ENCODE data around the gene TMEM82.

TMEM82 gene

GRCh38 chr1:15700508-15700907 lies 41.8 kb upstream of the TMEM82 start:
- no peak for TF ChIP-seq USF1 (IDR thresholded peaks at IDR 0.05)
- TF ChIP-seq TAF1 (IDR thresholded peaks at IDR 0.05; ENCODE audit: low read depth) = no peak
- TF ChIP-seq YY1 (IDR thresholded peaks at IDR 0.05; ENCODE audit: low read depth) = no peak
- TF ChIP-seq TEAD4 (IDR thresholded peaks at IDR 0.05) = no peak
- TF ChIP-seq, protein P1, sequence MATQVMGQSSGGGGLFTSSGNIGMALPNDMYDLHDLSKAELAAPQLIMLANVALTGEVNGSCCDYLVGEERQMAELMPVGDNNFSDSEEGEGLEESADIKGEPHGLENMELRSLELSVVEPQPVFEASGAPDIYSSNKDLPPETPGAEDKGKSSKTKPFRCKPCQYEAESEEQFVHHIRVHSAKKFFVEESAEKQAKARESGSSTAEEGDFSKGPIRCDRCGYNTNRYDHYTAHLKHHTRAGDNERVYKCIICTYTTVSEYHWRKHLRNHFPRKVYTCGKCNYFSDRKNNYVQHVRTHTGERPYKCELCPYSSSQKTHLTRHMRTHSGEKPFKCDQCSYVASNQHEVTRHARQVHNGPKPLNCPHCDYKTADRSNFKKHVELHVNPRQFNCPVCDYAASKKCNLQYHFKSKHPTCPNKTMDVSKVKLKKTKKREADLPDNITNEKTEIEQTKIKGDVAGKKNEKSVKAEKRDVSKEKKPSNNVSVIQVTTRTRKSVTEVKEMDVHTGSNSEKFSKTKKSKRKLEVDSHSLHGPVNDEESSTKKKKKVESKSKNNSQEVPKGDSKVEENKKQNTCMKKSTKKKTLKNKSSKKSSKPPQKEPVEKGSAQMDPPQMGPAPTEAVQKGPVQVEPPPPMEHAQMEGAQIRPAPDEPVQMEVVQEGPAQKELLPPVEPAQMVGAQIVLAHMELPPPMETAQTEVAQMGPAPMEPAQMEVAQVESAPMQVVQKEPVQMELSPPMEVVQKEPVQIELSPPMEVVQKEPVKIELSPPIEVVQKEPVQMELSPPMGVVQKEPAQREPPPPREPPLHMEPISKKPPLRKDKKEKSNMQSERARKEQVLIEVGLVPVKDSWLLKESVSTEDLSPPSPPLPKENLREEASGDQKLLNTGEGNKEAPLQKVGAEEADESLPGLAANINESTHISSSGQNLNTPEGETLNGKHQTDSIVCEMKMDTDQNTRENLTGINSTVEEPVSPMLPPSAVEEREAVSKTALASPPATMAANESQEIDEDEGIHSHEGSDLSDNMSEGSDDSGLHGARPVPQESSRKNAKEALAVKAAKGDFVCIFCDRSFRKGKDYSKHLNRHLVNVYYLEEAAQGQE (IDR thresholded peaks at IDR 0.05; ENCODE audit: low read depth) = no peak
- TF ChIP-seq MAX (IDR thresholded peaks at IDR 0.05) = no peak
- no peak for TF ChIP-seq RAD21 (IDR thresholded peaks at IDR 0.05; ENCODE audit: low read depth)
- no peak for TF ChIP-seq TCF12 (IDR thresholded peaks at IDR 0.05; ENCODE audit: low read depth)
- no peak for TF ChIP-seq EGR1 (IDR thresholded peaks at IDR 0.05)
- no peak for TF ChIP-seq CREB1 (IDR thresholded peaks at IDR 0.05; ENCODE audit: low read depth)
- TF ChIP-seq CEBPB (IDR thresholded peaks at IDR 0.05) = no peak
- no peak for TF ChIP-seq NFIC (IDR thresholded peaks at IDR 0.05)

DNA sequence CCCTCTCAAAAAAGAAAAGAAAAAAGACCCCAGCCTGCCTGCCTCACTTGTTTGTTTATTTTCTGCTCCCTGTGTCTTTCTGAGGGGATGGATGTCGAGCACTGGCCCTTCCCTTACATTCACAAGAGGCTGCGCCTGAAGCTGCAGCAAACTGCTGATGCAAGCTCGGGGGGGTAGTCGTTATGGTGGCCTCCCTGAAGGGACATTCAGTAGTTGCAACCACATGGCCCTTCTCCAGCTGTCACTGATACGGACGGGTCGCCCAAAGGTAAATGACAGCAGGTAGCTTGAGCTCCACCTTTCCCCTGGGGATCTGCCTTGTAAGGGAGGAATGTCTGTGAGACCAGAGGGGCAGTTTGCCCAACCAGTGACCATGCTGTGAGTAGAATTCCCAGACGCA lies 40.5 kb upstream of the TMEM82 start:
- no peak for TF ChIP-seq RAD21 (IDR thresholded peaks at IDR 0.05; ENCODE audit: low read depth)
- TF ChIP-seq EGR1 (IDR thresholded peaks at IDR 0.05) = no peak
- TF ChIP-seq NFIC (IDR thresholded peaks at IDR 0.05) = no peak
- no peak for TF ChIP-seq TEAD4 (IDR thresholded peaks at IDR 0.05)
- no peak for TF ChIP-seq MAX (IDR thresholded peaks at IDR 0.05)
- no peak for TF ChIP-seq CREB1 (IDR thresholded peaks at IDR 0.05; ENCODE audit: low read depth)
- TF ChIP-seq USF1 (IDR thresholded peaks at IDR 0.05) = no peak
- TF ChIP-seq CEBPB (IDR thresholded peaks at IDR 0.05) = no peak
- TF ChIP-seq FOXM1 (IDR thresholded peaks at IDR 0.05; ENCODE audit: borderline replicate concordance, low read depth) = no peak
- no peak for TF ChIP-seq EP300 (IDR thresholded peaks at IDR 0.05; ENCODE audit: borderline replicate concordance)
- TF ChIP-seq TAF1 (IDR thresholded peaks at IDR 0.05; ENCODE audit: low read depth) = no peak
- no peak for TF ChIP-seq ZBTB7A (IDR thresholded peaks at IDR 0.05; ENCODE audit: low read depth)
- no peak for TF ChIP-seq TCF12 (IDR thresholded peaks at IDR 0.05; ENCODE audit: low read depth)
- TF ChIP-seq, protein P1 (IDR thresholded peaks at IDR 0.05; ENCODE audit: low read depth) = no peak

DNA sequence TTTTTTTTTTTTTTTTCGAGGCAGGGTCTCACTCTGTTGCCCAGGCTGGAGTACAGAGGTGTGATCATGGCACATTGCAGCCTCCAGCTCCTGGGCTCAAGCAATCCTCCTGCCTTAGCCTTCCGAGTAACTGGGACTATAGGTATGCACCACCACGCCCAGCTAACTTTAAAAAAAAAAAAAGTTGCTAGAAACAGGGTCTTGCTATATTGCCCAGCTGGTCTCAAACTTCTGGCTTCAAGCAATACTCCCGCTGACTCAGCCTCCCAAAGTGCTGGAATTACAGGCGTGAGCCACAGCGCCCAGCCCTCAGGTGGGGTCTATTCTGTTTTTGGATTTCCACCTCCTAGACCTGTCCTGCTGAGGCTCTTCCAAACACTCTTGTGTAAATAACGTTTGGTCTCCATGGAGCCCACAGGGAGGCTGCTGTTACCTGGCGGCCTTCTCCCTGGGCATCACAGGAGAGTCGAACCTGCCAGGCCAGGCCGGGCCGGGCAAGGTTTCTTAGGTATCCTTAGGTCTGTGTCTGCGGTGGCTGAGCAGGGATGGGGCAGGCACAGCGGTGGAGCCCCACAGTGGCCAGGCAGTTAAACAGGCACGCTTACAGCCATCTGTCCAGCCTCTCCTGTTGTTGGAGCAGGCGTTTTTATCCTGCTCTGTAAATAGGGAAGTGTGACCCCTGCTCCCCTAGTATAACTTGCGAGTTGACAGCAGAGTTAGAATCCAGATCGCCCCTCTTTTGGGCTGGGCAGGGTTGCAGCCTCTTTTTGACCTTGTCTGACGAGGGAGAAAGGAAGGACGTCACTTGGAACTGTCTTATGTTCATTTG lies 39.4 kb upstream of the TMEM82 start:
- peak; percentile 25; the same call in 1 of the 2 replicates for TF ChIP-seq RAD21 (IDR thresholded peaks at IDR 0.05; ENCODE audit: low read depth)
- no peak for TF ChIP-seq ZBTB7A (IDR thresholded peaks at IDR 0.05; ENCODE audit: low read depth)

DNA sequence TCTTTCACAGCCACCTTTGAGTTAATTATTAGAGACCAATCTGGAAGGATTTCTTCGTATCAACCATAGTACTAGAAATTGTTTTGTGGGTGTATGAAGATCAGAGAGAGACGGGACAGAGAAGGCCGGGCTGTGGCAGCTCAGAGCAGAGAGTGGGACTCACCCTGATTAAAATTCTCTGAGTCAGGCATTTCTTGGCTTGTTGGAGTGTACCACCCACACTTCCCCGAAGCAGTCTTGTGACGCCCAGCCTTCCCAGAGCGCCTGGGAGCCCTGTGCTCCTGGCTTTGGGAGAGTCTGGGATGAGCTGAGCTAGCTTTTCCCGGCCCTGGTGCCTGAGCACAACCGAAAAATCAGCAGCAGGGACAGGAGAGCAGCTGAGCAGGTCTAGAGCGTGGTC lies 38.7 kb upstream of the TMEM82 start:
- TF ChIP-seq EGR1 (IDR thresholded peaks at IDR 0.05) (no peak), TAF1 (IDR thresholded peaks at IDR 0.05; ENCODE audit: low read depth) (no peak), TEAD4 (IDR thresholded peaks at IDR 0.05) (no peak), CEBPB (IDR thresholded peaks at IDR 0.05) (no peak), YY1 (IDR thresholded peaks at IDR 0.05; ENCODE audit: low read depth) (no peak), MAX (IDR thresholded peaks at IDR 0.05) (no peak), USF1 (IDR thresholded peaks at IDR 0.05) (no peak), TCF12 (IDR thresholded peaks at IDR 0.05; ENCODE audit: low read depth) (no peak), NFIC (IDR thresholded peaks at IDR 0.05) (no peak), CREB1 (IDR thresholded peaks at IDR 0.05; ENCODE audit: low read depth) (no peak), ZBTB7A (IDR thresholded peaks at IDR 0.05; ENCODE audit: low read depth) (no peak), EP300 (IDR thresholded peaks at IDR 0.05; ENCODE audit: borderline replicate concordance) (no peak), RAD21 (IDR thresholded peaks at IDR 0.05; ENCODE audit: low read depth) (no peak), FOXM1 (IDR thresholded peaks at IDR 0.05; ENCODE audit: borderline replicate concordance, low read depth) (no peak)
- TF ChIP-seq, protein P1 (IDR thresholded peaks at IDR 0.05; ENCODE audit: low read depth) = no peak
